Measurements from ENCODE around the gene SP2. TPM values are rescaled to one million over a fixed set of nuclear protein-coding genes. Genes with fewer than 3 reads are reported as not detected.
A peak's percentile ranks its signal among the peaks of the same experiment; 100 is the strongest.

SP2 gene
- total RNA-seq, 1 donor from 2014 or later = 198 TPM

- intact Hi-C loops (cut with DNase I) = loop anchor here (5.0 to 10.0 kb wide), 2 partner anchors 203 to 210 kb away; partner anchors contain the start of genes SNX11 and TBKBP1
- no peaks in the 10 kb centered on the region for H3K9me3 ChIP-seq
- no peaks in the 10 kb centered on the region for H3K36me3 ChIP-seq
- DNase-seq (ENCODE audit: low spot score in 2 of 2) = no peak
- no peak for TF ChIP-seq CTCF (IDR thresholded peaks at IDR 0.05)
- peaks cover 8 to 48% of the 10 kb centered on the region in 2 donors for H3K4me1 ChIP-seq
- peak overlapping the region in 1 of 2 donors; percentile 76 for H3K4me3 ChIP-seq
- H3K27ac ChIP-seq = peak overlapping the region; percentile 96 to 100
- no peaks in the 10 kb centered on the region for H3K27me3 ChIP-seq
Observed at GRCh38 chr17:47897561-47897960, 1.5 kb downstream of the SP2 start.

DNA sequence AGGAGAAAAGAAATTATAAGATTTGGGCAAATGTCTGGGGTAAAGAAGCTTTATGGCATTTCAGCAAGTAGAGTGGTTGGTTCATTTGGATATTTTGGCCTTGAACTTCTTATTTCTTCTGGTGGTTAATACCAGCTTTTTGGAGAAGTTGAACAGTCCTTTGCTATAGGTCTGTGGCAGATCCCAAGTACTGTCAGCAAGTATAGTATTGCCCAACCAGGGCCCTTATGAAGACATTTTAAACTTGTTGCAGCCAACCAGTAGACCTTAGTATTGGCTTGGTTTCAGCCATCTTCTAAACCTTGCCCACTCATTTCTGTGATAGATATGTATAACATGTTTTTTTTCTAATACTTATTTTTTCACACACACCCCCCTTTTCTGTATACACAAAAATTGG lies 2.2 kb downstream of the SP2 start:
- H3K9me3 ChIP-seq = no peaks in the 10 kb centered on the region
- H3K27me3 ChIP-seq = no peaks in the 10 kb centered on the region
- no peak overlapping the region for H3K4me3 ChIP-seq
- peak overlapping the region; percentile 96 to 100 for H3K27ac ChIP-seq
- no peak for DNase-seq (ENCODE audit: low spot score in 2 of 2)
- peaks cover 8 to 52% of the 10 kb centered on the region in 2 donors for H3K4me1 ChIP-seq
- no peaks in the 10 kb centered on the region for H3K36me3 ChIP-seq
- TF ChIP-seq CTCF (IDR thresholded peaks at IDR 0.05) = no peak
- intact Hi-C loops (cut with DNase I) = loop anchor here (5.0 to 10.0 kb wide), 2 partner anchors 203 to 209 kb away; partner anchors contain the start of genes SNX11 and TBKBP1

DNA sequence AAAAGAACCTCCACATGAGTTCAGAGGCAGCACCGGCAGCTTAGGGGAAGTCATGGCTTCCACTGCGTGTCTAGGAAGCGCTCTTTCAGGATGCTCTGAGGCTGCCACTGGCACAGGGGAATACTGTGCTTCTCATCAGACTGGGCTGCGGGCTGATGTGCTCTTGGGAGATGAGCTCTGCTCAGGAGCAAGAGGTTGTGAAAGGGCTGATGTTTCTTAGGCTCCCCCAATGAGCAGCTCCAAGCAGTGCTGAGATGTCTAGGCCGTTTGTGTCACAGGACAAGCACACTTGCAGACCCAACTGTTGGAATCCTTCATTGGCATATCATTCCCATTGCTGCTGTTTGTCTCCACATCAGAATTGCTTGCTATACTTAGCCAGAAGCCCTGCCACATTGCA lies 3.6 kb downstream of the SP2 start:
- H3K4me1 ChIP-seq = peaks cover 13 to 61% of the 10 kb centered on the region in 2 donors
- H3K27me3 ChIP-seq = no peaks in the 10 kb centered on the region
- no peaks in the 10 kb centered on the region for H3K9me3 ChIP-seq
- intact Hi-C loops (cut with DNase I) = loop anchor here (5.0 to 10.0 kb wide), 2 partner anchors 205 to 208 kb away; partner anchors contain the start of genes SNX11 and TBKBP1
- TF ChIP-seq CTCF (IDR thresholded peaks at IDR 0.05) = no peak
- H3K36me3 ChIP-seq = no peaks in the 10 kb centered on the region
- H3K27ac ChIP-seq = peak overlapping the region; percentile 81 to 96
- DNase-seq (ENCODE audit: low spot score in 2 of 2) = no peak
- H3K4me3 ChIP-seq = no peak overlapping the region

- Histone ChIP-seq H3K4me3 (no peak overlapping the region), H3K27me3 (no peaks in the 10 kb centered on the region), H3K4me1 (peaks cover 29 to 72% of the 10 kb centered on the region in 2 donors), H3K36me3 (no peaks in the 10 kb centered on the region), H3K27ac (peak overlapping the region; percentile 81 to 96), H3K9me3 (no peaks in the 10 kb centered on the region)
- no peak for TF ChIP-seq CTCF (IDR thresholded peaks at IDR 0.05)
- intact Hi-C loops (cut with DNase I) = no loop called here
- no peak for DNase-seq (ENCODE audit: low spot score in 2 of 2)
Observed at GRCh38 chr17:47901423-47901822, 5.4 kb downstream of the SP2 start.

GRCh38 chr17:47902039-47902744 lies 6.2 kb downstream of the SP2 start:
- H3K36me3 ChIP-seq = no peaks in the 10 kb centered on the region
- H3K9me3 ChIP-seq = no peaks in the 10 kb centered on the region
- H3K4me3 ChIP-seq = no peak overlapping the region
- H3K4me1 ChIP-seq = peaks cover 30 to 80% of the 10 kb centered on the region in 2 donors
- intact Hi-C loops (cut with DNase I) = no loop called here
- no peak for DNase-seq (ENCODE audit: low spot score in 2 of 2)
- peak overlapping the region; percentile 92 to 96 for H3K27ac ChIP-seq
- no peak for TF ChIP-seq CTCF (IDR thresholded peaks at IDR 0.05)
- H3K27me3 ChIP-seq = no peaks in the 10 kb centered on the region

All from ascending aorta (tissue), 2 donors.